ENCODE data around the gene JAML.

JAML gene, protein sequence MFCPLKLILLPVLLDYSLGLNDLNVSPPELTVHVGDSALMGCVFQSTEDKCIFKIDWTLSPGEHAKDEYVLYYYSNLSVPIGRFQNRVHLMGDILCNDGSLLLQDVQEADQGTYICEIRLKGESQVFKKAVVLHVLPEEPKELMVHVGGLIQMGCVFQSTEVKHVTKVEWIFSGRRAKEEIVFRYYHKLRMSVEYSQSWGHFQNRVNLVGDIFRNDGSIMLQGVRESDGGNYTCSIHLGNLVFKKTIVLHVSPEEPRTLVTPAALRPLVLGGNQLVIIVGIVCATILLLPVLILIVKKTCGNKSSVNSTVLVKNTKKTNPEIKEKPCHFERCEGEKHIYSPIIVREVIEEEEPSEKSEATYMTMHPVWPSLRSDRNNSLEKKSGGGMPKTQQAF

DNA sequence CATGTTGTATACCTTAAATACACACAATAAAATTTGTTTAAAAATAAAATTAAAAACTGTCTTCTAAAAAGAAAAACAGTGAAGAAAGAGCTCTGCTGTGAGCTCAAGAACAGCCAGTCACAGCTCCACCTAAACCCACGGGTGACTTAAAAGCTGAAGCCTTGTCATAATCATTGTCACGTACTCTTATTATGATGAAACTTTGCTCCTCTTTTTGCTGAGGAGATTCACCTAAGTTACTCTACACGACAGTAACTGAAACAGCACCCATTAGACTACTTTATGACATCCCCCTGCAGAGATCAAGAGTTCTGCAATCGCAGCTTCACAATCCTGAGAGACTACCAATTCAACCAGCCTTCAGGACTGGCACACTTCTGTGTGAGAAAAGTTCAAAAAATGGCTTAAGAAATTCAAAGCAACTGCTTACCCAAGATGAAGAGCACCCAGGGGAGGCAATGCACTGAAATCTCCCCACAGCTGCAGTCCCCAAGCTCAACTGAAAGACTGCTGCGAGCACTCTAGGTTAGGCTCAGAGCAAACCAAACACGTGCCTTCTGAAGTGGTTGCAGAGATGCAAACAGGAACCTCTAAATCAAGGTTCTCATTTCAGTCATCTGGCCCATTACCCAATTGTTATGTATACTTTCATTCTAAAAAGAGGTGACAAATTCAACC is at the start of gene JAML:
TSS of gene JAML (minus strand) at position 501 of the 678 bp plus-strand sequence. CDS start 10,145 bp downstream, outside the sequence.
- DNase-seq: no peak

DNA sequence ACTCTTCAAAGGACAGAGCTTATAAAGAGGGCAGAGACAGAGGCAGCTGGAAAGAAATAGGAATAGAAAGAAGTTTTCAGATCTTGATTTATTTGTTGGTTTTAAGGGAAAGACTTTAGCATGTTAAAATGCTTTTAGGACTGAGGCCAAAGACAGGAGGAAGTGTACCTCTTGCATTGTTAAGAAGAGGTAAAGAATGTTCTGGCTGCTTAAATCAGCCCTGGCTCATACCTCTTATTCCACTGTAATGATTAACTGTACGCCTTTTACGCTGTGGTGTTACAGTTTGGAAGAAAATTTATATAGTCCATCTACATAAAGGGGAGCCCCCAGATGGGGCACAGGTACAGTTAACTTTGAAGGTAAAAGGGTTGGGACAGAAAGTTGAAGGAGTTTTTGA is 49.4 kb upstream of the JAML start:
- DNase-seq: no peak

DNA sequence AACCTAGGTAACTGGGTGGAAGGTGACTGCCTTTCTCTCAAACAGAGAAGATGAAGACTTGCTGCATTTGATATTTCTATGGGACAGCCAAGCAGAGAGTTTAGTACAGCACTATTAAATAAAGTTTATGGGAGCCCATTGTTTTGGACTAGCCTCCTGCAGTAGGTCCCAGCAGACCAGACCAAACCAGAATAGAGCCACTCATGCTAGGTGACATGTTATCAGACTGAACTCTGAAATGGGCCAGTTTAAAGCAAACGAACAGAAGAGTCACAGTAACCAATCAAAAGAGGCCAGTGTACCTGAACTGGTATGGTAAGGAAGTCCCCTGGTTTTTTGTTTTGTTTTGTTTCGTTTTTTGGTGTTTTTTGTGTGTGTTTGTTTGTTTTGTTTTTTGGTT is 47.2 kb upstream of the JAML start:
- no peak for DNase-seq

DNA sequence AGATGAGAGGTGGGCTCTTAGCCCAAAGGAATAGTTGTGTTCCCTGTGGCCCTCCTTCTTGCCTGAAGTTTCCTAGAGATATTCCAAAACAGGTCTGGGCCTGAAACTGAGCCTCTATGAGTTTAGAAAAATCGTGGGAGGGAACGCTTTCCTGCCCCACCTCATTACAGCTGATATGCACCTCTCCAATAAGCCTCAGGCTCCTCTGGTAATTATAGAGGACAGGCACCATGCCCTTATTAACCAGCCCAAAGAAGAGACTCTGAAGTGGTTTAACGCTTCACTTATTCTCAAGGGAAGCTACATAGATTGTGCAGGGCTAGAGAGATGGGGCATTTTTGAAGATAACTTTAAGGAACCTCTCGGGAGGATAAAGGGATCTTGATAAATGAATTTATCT is 42.7 kb upstream of the JAML start:
- DNase-seq: no peak

DNA sequence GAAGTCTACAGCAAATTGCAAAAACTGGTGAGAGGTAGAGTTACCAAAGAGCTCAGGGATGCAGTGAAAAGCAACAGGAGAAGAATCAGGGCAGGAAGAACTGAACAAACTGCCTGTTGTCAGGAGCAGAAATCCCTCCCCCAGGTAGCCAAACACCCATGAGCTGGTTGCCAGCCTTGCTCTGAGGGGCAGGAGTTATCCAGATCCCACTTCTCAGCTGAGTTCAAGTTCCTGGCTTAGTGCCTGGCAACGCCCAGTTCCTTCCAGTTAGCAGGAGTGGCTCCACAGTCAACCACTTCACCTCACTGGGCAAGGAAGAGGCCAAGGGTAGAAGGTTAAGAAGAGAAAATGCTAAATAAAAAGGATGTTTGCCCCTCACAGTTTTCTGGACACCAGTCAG is 41.1 kb upstream of the JAML start:
- DNase-seq: no peak

DNA sequence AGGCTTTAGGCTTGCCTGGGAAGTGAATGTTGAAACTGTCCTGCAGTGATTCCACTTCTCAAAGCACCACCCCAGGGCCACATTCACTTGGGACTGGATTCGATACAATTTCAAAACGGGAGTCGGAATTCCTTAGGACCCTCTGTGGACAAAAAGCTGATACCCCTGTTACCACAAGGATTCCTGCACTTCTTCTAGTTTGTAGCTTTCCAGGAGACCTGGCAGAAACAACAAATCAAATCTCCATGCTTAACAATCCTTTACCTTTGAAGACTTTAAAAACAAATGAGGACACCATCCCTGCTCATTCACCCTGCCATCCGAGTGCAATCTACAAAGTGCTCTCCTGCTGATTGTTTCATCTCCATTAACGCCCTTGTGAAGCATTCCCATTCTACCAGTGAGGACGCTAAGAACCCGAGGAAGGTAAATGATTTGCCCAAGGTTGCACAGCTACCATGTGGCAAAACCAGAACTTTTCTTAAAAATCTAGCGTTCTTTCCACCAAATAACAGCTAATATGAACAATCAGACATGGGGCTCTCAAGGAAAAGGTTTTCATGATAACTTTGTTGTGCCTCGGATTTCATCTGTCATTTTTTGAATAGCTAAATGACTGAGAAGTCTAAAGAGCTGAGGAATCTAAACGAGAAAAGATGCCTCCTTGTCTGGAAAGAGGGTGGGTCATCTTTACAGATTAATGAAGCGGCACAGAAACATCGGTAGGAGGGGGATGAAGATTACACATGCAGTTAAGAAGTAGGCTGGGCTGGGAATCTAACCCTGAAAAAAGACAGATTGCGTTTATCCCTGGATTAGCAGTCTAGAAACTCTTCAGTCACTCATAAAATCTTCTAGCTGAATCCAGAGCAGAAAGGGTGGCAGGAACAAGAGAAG is 40.0 kb upstream of the JAML start:
- no peak for DNase-seq

DNA sequence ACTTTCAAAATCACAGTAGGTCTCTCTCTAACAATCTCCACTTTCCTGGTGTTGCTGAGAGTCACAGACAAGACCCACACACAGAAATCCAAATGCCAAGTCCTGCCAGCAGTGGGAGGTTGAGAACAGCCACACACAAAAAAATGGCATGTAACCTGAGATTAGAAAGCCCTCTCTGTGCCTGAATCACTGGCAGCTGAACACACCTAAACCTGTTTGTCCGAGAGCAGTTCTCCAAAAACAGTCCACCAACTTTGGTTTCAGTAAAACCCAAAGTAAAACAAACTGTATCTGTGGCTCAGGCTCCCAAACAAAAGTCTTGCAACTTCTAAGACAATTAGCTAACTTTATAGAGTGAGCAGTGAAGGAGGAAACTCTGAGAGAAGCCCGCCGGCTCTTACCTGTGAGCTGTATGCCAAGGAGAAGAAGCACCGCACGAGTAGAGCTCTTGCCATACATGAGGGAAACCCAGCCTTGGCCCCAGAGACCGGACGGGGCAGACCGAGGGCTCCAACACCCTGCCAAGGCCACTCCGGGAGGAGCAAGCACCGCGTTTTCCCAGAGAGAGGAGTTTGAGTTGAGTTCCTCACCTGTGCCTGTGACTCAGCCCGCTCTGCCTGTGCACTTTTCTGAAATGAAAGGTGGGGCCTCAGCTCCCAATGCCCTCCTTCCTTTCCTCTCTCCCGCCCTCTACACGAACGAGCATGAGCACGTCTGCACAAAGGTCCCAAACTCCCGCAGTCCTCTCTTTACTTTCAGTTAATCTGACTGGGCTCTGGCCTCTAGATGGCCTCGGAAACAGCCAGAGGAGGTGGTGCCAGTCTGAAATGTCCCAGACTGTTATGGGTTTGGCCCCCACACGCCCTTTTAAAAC is 39.1 kb upstream of the JAML start, which contains the start of gene MPZL2:
TSS of gene MPZL2 (minus strand) at position 603 of the 874 bp plus-strand sequence. CDS start at position 459, 144 bp downstream.
- DNase-seq: peak; percentile 40 to 71

DNA sequence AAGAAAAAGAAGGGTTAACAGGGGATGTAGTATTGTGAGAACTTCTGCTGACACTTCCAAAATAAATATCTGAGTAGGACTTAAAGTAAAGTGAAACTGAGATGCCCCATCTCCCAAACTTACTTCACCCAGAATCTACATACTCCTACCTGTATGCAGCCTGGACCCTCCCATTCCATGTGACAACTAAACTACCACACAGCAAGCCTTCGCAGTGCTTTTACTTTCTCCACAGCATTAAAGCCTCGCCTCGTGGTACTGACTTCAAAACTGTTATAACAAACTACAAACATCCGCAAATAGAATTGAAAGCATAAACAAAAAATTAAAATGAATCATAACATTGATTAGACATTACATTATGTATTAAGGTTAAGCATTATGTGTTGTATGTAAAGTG is 38.3 kb upstream of the JAML start:
- DNase-seq: no peak

DNA sequence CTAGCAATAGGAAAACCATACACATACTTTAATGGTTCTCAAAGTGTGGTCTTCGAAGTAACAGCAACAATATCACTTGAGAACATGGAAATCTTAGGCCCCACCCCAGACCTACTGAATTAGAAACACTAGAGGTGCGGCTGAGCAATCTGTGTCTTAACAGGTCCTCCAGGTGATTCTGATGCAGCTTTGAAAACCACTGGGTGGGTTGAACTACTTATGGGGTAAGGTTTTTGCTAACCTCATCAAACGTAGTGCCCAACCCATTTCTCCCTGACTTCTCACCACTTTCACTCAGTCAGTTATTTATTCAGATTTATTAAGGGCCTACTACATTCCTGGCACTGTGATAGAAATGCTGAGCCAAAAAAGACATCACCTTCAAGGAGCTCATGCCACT is 35.5 kb upstream of the JAML start:
- DNase-seq: no peak

DNA sequence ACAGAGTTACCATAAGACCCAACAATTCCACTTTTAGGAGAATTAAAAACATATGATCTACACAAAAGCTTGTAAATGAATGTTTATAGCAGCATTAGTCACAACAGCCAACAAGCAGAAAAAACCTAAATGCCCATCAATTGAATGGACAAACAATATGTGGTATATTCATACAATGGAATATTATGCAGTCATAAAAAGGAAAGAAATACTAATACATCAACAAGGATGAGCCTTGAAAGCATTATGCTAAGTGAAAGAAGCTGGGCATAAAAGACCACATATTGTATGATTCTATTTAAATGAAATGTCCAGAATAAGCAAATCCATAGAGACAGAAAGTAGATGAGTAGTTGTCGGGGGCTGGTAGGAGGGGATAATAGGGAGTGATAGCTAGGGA is 34.3 kb upstream of the JAML start:
- no peak for DNase-seq

DNA sequence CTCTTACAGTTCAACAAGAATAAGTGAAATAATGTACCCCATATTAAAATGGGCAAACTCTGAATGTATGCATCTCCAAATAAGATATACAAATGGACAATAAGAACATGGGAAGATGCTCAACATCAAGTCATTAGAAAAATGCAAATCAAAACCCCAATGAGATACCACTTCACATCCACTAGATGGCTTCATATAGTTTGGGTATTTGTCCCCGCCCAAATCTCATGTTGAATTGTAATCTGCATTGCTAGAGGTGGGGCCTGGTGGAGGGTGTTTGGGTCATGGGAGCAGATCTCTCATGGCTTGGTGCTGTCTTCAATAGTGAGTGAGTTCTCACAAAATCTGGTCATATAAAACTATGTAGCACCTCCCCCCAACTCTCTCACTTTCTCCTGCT is 33.6 kb upstream of the JAML start:
- peak; percentile 58 to 72 for DNase-seq

DNA sequence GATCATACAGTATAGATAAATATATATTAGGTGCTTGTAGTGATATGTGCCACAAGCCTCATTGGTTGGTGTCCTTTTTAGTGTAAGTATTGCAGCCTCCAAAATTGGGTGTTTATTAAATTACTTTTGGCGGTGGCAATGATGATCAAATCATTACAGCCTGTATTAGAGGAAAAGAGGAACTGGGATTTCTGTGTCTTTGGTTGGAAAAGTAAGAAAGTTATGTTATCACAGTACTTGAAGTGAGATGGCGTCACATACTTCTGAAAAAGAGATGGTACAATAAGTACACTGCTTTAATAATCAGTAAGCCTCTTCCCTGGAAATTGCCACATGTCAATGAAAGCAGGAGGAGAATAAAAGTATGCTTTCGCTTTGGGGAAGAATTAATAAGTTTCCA is 27.9 kb upstream of the JAML start:
- no peak for DNase-seq

DNA sequence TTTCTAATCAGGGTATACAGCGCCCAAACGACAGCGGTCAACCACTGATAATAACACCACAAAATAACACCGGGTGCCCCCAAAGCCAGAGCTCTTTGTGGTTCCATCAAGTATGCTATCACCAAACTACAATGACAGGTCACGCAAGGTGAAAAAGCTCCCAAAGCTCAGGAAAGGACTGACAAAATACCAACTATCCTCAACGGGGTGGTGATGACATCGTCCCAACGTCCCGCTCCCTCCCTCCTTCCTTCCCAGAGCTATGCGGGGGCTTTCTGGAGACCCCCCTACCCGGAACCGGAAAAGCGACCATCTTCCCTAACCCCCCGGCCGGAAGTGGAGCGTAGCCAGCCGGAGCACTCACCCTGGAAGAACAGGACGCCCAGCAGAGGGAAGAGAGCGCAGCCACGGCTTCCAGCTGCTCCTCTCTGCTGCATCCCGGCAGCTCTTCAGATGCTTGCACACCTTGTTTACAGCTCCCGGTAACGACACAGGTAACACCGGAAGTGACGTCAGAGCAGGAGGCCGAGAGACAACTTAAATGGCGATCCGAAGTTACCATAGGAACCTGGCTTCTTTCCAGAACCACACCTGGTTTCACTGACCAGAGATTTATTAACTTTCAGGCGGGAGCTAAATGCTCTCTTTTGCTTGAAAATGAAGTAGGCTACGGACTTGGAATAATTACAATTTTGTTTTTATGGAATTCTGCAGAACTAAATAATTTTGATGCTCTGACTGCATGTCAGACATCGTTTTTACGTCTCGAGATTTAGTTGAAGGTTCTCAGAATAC is 27.2 kb upstream of the JAML start, which contains the start of gene MPZL3:
TSS of gene MPZL3 (minus strand) at position 508 of the 795 bp plus-strand sequence. CDS start at position 437, 71 bp downstream.
- DNase-seq: peak; percentile 100

DNA sequence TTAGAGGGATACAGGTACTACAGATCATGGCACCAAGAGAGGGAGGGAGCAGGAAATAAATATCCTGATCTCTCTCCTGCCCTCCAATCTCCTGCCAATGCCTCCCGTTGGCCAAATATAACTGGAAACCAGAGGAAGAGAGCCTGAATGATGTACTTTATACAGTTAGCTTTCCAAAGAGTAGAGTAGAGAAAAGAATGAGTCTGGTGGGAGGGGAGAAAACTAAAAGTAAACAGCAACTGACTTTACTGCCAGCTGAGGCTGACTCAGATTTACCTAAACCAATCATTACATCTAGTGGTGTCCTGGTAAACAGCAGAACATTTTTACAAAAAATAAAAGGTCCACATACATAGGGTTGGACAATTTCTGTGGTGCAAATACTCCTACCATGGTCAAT is 22.2 kb upstream of the JAML start:
- DNase-seq: no peak

DNA sequence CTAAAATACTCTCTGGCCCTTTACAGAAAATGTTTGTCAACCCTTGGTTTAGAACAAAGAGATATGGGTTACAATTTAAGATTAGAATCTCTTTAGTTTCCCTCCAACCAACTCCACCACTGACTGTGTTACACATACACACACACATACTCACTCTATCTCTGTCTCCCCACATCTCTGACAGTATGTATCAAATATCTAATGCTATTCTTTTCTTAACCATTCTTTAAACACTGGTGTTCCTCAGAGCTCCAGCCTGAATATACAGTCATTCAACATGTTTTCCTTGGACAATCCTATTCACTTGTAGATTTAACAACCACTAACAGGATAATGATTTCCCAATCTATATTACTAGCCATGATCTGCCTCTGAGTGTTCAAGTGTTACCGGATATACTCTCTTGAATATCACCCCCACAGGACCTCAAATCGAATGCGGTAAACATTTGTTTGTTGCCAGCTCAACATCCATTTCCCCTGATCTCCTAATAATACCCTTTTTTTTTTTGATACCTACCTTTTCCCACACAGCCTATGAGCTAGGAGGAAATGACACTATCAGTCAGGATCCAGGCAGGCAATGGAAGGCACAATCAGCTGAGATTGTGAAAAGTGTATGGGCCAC is 21.2 kb upstream of the JAML start:
- DNase-seq: no peak

DNA sequence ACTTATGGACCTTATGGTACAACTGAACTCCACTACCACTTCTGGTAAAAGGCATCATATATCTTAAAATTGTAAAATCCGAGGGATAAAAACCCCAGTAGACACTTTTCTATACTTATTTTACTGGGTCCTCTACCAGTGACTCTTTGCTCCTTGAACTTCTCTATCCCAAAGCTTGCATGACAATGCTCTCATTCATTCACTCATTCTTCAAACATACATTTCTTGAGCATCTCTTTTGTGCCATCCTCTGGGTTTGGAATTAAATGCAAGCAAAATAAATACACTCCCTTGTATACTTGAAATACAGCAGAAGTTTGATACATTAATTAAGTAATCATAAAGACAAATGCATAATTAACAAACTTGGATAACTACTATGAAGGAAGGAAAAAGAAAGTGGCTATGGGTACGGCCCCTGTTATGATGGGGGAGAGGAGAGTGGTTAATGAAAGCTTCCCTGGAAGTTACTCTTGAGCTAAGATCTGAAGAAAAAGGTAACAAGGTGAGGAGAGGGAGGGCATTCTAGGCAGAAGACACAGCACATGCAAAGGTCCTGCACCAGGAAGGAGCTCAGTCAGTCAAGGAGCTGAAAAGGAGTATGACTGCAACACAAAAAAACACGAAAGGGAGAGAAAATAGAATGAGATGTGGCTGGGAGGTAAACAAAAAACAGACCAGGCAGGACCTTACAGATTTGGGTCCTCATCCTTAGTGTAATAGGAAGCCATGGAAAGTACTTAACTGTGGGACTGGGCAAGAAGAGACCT is 19.4 kb upstream of the JAML start:
- DNase-seq: no peak

DNA sequence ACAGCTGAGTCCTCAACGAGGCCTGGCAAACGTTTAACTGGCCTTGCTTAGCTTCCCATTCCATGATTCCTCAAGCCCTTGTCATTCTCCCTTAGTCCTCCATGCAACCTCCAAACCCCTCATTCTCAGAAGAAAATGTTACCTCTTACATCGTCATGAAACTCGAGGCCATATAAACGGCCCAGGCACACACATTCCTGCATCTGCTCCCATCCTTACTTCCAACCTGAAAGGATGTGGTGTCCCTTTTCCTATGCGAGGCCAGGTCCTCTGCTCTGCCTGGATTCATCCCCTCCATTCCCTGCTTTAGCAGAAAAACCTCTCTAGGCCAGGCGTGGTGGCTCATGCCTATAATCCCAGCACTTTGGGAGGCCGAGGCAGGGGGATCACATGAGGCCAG is 18.4 kb upstream of the JAML start:
- DNase-seq: no peak

DNA sequence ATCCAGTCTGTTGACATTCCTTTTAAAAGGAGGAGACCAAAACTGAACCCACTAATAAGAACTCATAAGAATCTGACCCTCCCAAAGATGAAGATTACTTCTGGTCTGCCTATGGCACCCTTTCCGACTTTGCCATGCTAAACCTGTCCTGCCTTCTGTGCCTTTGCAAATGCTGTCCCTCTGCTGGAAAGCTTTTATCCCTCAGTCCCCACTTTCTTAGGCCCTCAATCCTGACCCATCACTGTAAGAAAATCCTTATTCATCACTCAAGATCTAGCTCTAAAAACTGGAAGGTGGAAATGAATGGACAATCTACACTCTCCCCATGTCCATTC is 16.9 kb upstream of the JAML start:
- DNase-seq: no peak

DNA sequence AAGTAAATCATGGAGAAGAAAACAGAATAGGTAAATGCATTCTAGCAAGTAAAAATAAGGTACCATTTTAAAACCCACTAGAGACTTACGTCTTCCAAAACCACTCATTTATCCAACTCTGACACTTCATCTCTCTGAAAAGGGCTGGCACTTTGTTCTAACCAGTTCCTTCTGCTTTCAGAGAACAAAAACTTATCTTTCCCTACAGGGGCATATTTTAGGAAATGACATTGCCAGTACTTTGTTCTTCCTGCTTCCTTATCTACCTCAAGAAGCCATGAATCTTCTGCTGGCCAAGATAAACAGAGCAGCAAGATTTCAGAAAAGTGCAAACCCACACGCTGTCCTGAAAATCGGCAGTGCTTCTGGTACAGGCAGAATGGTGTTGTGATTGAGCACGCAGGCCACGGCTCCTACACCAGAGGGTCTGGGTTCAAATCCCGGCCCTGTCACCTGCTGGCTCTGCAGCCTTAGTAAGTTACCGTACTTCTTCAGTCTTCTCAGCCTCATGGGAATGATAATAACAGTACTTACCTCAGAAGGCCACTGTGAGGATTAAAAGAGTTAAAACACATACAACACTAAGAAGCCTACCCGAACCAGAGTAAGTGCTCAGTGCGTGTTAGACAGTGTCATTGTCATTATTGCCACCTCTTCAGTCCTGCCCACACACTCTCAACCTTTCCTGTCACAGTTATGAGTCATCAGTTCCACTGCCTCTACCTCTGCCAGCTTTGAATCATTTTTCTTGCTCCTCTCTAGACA is 16.4 kb upstream of the JAML start:
- no peak for DNase-seq

Data from NCI-H526 (cell line).